Measurements from ENCODE around the gene RBMS3.

DNA sequence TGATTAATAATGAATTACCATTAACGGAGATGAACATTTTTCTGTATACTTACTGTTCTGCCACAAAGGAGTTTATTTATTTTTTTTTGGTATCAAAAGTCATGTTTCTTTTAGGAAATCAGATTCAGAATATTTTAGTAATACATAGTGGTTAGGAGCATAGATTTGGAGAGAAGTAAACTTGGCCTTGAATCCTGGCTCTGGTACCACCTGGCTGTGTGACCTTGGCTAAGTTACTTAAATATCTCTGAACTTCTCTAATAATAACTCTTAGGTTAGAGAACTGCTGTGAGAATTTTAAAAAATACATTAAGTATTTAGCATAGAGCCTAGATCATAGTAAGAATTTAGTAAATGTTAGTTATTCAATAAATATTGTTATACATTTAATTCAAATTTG lies 309.1 kb downstream of the RBMS3 start:
- TF ChIP-seq POLR2A (IDR thresholded peaks at IDR 0.05), result no peak
- TF ChIP-seq, protein P1, sequence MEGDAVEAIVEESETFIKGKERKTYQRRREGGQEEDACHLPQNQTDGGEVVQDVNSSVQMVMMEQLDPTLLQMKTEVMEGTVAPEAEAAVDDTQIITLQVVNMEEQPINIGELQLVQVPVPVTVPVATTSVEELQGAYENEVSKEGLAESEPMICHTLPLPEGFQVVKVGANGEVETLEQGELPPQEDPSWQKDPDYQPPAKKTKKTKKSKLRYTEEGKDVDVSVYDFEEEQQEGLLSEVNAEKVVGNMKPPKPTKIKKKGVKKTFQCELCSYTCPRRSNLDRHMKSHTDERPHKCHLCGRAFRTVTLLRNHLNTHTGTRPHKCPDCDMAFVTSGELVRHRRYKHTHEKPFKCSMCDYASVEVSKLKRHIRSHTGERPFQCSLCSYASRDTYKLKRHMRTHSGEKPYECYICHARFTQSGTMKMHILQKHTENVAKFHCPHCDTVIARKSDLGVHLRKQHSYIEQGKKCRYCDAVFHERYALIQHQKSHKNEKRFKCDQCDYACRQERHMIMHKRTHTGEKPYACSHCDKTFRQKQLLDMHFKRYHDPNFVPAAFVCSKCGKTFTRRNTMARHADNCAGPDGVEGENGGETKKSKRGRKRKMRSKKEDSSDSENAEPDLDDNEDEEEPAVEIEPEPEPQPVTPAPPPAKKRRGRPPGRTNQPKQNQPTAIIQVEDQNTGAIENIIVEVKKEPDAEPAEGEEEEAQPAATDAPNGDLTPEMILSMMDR (IDR thresholded peaks at IDR 0.05), result no peak
